ENCODE results near the gene SNAPC2.

DNA sequence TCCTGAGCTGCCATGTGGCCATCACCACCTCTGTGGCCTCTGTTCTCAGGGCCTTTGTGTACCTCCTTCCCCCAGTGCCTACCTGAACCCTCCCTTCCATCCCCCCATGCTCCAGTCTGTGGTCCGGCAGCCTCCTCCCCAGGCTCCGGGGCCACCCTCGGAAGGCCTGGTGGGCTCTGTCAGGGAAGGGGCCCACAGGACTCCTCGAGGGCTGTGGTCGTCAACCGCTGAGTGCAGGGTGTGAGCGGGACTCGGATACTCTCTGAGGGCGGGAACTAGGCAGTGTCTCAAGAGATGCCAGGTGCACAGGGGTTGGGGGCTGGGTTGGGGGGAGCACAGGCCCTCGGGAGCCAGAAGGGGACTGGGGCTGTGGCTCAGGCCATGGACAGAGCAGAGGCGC lies 12.6 kb upstream of the SNAPC2 start:
- TF ChIP-seq, protein P1, sequence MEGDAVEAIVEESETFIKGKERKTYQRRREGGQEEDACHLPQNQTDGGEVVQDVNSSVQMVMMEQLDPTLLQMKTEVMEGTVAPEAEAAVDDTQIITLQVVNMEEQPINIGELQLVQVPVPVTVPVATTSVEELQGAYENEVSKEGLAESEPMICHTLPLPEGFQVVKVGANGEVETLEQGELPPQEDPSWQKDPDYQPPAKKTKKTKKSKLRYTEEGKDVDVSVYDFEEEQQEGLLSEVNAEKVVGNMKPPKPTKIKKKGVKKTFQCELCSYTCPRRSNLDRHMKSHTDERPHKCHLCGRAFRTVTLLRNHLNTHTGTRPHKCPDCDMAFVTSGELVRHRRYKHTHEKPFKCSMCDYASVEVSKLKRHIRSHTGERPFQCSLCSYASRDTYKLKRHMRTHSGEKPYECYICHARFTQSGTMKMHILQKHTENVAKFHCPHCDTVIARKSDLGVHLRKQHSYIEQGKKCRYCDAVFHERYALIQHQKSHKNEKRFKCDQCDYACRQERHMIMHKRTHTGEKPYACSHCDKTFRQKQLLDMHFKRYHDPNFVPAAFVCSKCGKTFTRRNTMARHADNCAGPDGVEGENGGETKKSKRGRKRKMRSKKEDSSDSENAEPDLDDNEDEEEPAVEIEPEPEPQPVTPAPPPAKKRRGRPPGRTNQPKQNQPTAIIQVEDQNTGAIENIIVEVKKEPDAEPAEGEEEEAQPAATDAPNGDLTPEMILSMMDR (IDR thresholded peaks at IDR 0.05) = no peak
- no peak for TF ChIP-seq POLR2AphosphoS5 (IDR thresholded peaks at IDR 0.05; ENCODE audit: low read depth, low read length)
- no peak for TF ChIP-seq SIN3A (IDR thresholded peaks at IDR 0.05; ENCODE audit: borderline replicate concordance, insufficient read depth, low read depth, low read length)
- TF ChIP-seq TCF7L2 (IDR thresholded peaks at IDR 0.05; ENCODE audit: low read depth, low read length) = no peak
- no peak for TF ChIP-seq REST (IDR thresholded peaks at IDR 0.05; ENCODE audit: insufficient read depth in 1 of 2, low read depth in 2 of 2, low read length in 1 of 2)

Measured in Panc1 (cell line).